ENCODE data around the gene TNIP2.
"Not testable (repeated sequence)": the region's sequence is repeated elsewhere in the genome, so short reads cannot be mapped to it uniquely, and the experiment has no call there.

TNIP2 gene

GRCh38 chr4:2793586-2794485, 37.7 kb upstream of the TNIP2 start:
- no peak for DNase-seq

GRCh38 chr4:2792711-2793585, 36.8 kb upstream of the TNIP2 start, which contains the start of gene SH3BP2:
SH3BP2 (plus strand) TSS chr4:2793085; CDS start chr4:2820618, 27,533 bp downstream.
- no peak for DNase-seq

DNA sequence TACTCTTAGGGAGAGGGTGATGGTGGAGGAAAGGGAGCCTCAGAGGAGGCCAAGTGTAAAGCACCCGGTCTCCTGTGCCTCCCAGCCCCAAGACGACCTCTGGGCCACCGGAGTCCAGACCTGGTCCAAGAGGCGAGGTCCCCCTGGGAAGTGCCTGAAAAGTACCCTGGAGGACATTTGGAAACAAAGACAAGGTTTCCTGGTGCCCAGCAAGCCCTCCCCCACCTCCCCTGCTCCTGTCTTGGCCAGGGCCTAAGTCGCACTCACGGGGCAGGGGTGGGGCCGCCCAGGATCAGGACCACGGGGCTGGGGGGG, 36.2 kb upstream of the TNIP2 start:
- no peak for DNase-seq

- no peak for DNase-seq
These were observed 35.6 kb upstream of the TNIP2 start for GRCh38 chr4:2791518-2792395.

DNA sequence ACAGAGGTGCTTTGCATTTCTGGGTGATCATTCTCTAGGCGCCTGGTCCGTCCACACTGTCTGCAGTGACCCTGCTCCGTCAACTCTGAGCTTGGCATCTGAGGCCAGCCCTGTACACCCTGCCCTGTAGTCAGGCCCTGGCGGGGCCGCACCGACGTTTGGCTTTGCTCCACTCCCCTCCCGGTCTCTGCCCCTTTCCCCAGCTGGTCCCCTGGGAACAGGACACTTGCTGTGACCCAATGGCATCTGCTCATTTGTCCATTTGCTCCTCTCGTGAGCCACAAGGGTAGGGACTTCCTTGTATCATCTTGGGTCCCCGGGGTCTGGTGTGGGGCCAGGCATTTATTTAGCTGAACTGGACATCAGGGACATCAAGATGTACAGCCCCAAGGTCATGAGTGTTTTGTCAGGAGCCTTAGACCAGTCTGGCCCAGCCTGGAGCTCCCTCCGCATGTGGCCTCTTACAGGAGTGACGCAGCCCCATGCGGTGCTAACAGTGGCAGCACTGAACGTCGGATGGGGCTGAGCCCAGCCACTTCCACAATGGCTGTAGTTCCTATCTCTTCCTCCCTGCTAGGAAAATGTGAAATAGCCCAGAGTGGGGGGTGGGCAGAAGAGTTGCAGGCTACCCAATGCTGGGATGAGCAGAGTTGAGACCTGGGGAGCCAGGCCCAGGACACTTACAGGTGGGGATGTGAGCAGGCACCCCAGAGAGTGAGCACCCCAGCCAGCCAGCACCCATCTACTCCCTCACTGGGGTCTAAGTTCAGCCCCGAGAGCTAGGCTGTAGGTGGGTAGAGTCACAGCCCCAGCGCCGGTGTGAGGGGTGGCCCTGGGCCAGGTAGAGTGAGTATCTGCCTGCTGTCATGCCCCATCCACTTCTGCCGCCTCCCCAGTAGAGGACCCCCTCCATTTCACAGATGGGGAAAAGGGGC, 34.7 kb upstream of the TNIP2 start:
- DNase-seq: no peak

- no peak for DNase-seq
These were observed 33.9 kb upstream of the TNIP2 start for GRCh38 chr4:2789793-2790582.

DNA sequence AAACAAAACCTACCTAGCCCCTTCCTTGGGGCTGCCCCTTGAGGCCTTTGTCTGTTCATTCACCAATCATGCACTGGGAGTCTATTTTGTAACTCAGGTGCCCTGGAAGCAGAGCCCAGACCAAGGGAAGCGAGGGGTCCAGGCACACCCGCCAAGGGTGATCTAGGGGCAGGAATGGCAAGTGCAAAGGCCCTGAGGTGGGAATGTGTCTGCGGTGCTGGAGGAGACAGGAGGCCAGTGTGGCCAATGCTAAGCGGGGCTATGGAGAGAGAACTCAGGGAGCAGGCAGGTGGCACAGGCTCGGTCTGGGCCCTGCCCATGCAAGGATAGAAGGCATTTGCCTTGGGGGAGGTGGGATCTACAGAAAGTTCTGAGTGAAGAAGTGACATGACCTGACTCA, 33.2 kb upstream of the TNIP2 start:
- DNase-seq: no peak

DNA sequence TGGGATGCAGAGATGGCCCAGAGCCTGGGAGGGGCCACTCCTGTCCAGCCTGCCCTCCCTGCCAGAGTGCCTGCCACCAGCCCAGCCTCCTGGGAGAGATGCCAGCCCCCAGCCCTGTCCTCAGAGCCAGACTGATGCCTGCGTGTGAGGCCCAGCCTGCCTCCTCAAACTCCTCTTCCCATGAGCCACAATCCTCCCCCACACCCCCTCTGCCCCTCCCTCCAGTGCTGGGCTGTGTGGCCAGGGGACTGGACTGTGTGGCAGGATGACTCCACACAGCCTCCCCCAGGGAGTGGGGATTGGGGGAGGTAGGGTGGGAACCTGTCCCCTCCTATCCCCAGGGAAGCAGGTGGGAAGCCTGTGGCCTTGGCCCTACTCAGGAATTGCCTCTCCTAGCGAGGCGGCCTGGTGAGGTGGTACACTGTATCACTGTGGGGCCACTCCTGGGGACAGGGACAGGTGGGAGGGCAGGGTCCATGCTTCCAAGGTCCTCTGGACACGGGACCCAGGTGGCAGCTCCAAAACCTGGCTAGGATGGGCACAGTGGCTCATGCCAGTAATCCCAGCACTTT, 32.5 kb upstream of the TNIP2 start:
- DNase-seq: no peak

GRCh38 chr4:2788101-2788500, 32.0 kb upstream of the TNIP2 start:
- no peak for DNase-seq

- no peak for DNase-seq
These were observed 31.3 kb upstream of the TNIP2 start for GRCh38 chr4:2787230-2788100.

DNA sequence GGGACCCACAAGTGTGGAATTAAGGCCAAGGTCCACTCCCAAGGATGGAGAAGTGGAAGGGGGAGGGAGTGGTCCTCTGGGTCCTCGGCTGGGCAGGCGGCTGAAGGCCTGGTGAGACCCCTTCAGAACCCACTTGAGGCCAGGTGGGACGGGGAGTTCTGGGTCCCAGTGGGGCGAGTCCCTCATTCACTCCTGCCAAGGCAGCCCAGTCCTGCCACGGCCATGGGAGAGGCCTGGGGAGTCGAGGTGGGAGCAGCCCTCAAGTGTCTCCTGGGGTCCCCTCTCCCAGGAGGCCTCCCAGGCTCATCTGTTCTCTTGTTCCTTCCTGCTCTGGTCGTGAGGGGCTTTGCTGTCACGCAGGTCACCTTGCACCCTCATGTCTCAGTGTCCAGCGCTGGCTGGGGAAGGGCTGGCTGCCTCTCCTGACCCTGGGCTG, 30.7 kb upstream of the TNIP2 start:
- DNase-seq: no peak

DNA sequence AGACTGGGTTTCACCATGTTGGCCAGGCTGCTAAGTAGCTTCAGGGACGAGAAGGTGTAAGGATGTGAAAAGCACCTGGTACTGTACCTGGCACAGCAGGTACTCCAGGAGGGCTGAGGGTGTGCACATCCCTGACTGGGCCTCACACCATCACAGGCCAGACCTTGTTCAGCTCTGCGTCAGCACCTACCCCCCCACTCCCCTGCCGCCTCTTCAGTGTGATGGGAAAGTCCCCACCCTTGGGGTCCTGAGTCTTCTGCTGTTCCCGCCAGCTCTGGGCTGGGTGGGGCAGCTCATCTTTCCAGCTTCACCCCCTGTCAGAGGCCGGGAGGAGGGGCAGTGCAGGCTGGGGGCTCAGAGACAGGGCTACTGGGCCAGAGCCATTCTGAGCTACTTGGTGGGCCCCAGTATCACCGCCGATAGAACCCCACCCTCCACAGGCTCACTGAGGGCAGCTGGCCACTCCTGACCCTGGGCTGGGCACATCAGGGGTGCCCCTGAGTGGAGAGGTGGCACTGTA, 30.1 kb upstream of the TNIP2 start:
- no peak for DNase-seq

DNA sequence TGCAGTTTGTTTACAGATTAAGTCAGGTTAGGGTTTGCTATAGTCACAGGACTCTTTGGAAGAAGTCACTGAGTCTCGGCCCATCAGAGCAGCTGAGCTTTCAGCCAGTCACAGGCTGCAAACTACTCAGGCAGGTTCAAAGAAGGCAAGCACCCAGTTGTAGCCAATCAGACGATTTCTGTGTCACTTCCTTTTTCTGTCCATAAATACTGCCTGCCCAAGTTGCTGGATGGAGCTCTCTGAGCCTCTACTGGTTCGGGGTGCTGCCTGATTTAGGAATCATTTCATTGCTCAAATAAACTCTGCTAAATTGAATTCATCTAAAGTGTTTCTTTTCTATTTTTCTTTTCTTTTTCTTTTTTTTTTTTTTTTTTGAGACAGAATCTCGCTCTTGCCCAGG, 29.5 kb upstream of the TNIP2 start:
- no peak for DNase-seq

GRCh38 chr4:2783790-2784189, 27.7 kb upstream of the TNIP2 start:
- no peak for DNase-seq

DNA sequence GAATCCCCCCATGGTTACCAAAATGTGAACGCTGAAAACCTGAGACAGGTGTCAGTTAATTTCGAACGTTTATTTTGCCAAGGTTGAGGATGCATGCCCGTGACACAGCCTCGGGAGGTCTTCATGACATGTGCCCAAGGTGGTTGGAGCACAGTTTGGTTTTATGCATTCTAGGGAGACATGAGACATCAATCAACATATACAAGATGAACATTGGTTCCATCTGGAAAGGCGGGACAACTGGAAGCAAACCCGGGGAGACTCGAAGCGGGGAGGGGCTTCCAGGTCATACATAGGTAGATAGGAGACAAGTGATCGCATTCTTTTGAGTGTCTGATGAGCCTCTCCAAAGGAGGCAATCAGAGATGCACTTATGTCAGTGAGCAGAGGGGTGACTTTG, 25.8 kb upstream of the TNIP2 start:
- no peak for DNase-seq

GRCh38 chr4:2780643-2781042, 24.5 kb upstream of the TNIP2 start:
- not testable (repeated sequence) for DNase-seq

GRCh38 chr4:2771264-2771663, 15.1 kb upstream of the TNIP2 start:
- DNase-seq: no peak

DNA sequence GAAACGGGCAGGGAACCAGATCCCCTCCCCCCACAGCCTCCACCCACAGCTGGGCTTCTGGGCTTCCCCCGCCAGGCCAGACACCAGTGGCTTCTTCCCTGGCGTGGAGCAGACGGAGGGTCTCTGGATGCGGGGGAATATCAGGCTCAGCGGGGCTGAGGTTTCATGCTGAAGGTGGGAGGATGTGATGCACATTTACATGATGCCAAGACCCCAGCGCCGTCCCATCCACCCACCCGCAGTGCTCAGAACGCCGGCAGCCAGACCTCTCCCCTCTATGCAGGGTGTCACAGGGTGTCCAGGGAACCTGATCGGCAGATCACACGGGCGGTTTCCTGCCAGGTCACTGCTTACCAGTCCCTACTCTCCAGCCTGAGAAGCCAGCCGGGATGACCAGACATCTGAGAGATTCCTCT, 12.8 kb upstream of the TNIP2 start:
- DNase-seq: no peak

DNA sequence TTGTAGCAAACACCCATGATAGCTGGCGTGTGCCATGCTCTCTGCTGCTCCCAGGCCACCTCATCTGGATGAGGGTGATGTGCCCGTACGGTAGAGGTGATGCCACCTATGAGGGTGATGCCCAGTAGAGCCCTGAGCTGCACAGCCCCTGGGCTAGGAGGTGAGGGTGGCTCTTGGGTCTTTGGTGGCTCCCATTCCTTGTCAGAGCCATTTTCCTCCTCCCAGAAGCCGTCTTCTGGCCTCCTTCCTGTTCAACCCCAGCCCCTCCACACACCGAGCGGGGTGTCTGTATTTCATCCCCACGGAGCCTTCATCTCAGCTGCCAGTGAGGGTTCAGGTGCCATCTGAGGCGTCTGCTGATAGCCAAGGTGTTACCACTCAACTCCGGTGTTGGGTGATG, 12.0 kb upstream of the TNIP2 start:
- DNase-seq: no peak

Measured in DMS153 (cell line).